WTC11 (cell line): ENCODE results near the gene ALOX15B. TPM values are rescaled to one million over a fixed set of nuclear protein-coding genes. Genes with fewer than 3 reads are reported as not detected.

ENCODE experiments used
- ATAC-seq: fragments of 200-7000 bp; cut with Tn5 transposase; 2 replicates; pipeline ENCODE4 v1.10.0; 2021; ENCODE audit warnings: mild to moderate bottlenecking, moderate library complexity
- CTCF ChIA-PET: fragments of 300-600 bp; sonication (Branson Sonifier 250); formaldehyde crosslinking; loops from one replicate; lab custom pipeline; 2021; ENCODE audit warnings: antibody characterized with exemption; lab: Charles Lee
- POLR2A ChIA-PET: fragments of 350-600 bp; sonication (Branson Sonifier 250); formaldehyde crosslinking; loops from one replicate; lab custom pipeline; 2021; ENCODE audit warnings: antibody characterized with exemption; lab: Charles Lee
- DNase-seq: peaks from one replicate; pipeline ENCODE4 v3.0.0; 2021; ENCODE audit warnings: low spot score
- H3K27ac Mint-ChIP-seq: 2 replicates; pipeline ENCODE4 v1.8.0; 2021; ENCODE audit warnings: mixed read lengths
- H3K27me3 Mint-ChIP-seq: 2 replicates; pipeline ENCODE4 v1.8.0; 2021; ENCODE audit warnings: low read depth, mild to moderate bottlenecking, moderate library complexity, mixed read lengths
- H3K36me3 Mint-ChIP-seq: 2 replicates; pipeline ENCODE4 v1.8.0; 2021; ENCODE audit warnings: mixed read lengths
- H3K4me1 Mint-ChIP-seq: 2 replicates; pipeline ENCODE4 v1.8.0; 2022; ENCODE audit warnings: mixed read lengths
- H3K4me3 Mint-ChIP-seq: 2 replicates; pipeline ENCODE4 v1.8.0; 2021; ENCODE audit warnings: mild to moderate bottlenecking, moderate library complexity, mixed read lengths
- H3K9me3 Mint-ChIP-seq: 2 replicates; pipeline ENCODE4 v1.8.0; 2021; ENCODE audit warnings: mixed read lengths
- CREB1 ChIP-seq: sonication (generic); formaldehyde crosslinking; IDR thresholded peaks from 2 replicates; pipeline ENCODE4 v1.8.0; 2023; ENCODE audit warnings: mild to moderate bottlenecking, missing genetic modification reagents
- ESRRA ChIP-seq: sonication (generic); formaldehyde crosslinking; IDR thresholded peaks from 2 replicates; pipeline ENCODE4 v1.8.1; 2022; ENCODE audit warnings: mild to moderate bottlenecking, missing genetic modification reagents, borderline replicate concordance
- ETV6 ChIP-seq: sonication (generic); formaldehyde crosslinking; IDR thresholded peaks from 2 replicates; pipeline ENCODE4 v1.8.1; 2022; ENCODE audit warnings: mild to moderate bottlenecking, missing genetic modification reagents
- GTF2I ChIP-seq: fragments of 250-450 bp; sonication (Bioruptor Pico); conservative IDR thresholded peaks from 2 replicates; pipeline ENCODE4 v1.4.0; 2021; ENCODE audit warnings: mild to moderate bottlenecking
- IRF2 ChIP-seq: sonication (generic); formaldehyde crosslinking; IDR thresholded peaks from 2 replicates; pipeline ENCODE4 v1.8.0; 2022; ENCODE audit warnings: low read depth, missing genetic modification reagents, borderline replicate concordance
- MXD4 ChIP-seq: fragments of 250-450 bp; sonication (Bioruptor Pico); IDR thresholded peaks from 2 replicates; pipeline ENCODE4 v1.8.0; 2021; ENCODE audit warnings: mild to moderate bottlenecking, moderate library complexity, borderline replicate concordance
- MYBL2 ChIP-seq: sonication (generic); formaldehyde crosslinking; IDR thresholded peaks from 2 replicates; pipeline ENCODE4 v1.8.1; 2023; ENCODE audit warnings: mild to moderate bottlenecking, moderate library complexity, missing genetic modification reagents
- NFYB ChIP-seq: sonication (generic); formaldehyde crosslinking; conservative IDR thresholded peaks from 2 replicates; pipeline ENCODE4 v1.8.0; 2022; ENCODE audit warnings: low read depth, missing genetic modification reagents
- OVOL2 ChIP-seq: fragments of 250-450 bp; sonication (Bioruptor Pico); IDR thresholded peaks from 2 replicates; pipeline ENCODE4 v1.9.0; 2021; ENCODE audit warnings: mild to moderate bottlenecking, borderline replicate concordance
- TCF7 ChIP-seq: sonication (generic); formaldehyde crosslinking; IDR thresholded peaks from 2 replicates; pipeline ENCODE4 v1.8.0; 2022; ENCODE audit warnings: mild to moderate bottlenecking, low read depth, missing genetic modification reagents, moderate library complexity
- TEAD1 ChIP-seq: sonication (generic); formaldehyde crosslinking; IDR thresholded peaks from 2 replicates; pipeline ENCODE4 v1.8.0; 2022; ENCODE audit warnings: mild to moderate bottlenecking, missing genetic modification reagents
- TEAD4 ChIP-seq: sonication (generic); formaldehyde crosslinking; IDR thresholded peaks from 2 replicates; pipeline ENCODE4 v1.8.0; 2022; ENCODE audit warnings: mild to moderate bottlenecking, missing genetic modification reagents
- ZNF121 ChIP-seq: sonication (generic); formaldehyde crosslinking; IDR thresholded peaks from 2 replicates; pipeline ENCODE4 v1.8.0; 2023; ENCODE audit warnings: missing genetic modification reagents
- ZNF317 ChIP-seq: sonication (generic); formaldehyde crosslinking; IDR thresholded peaks from 2 replicates; pipeline ENCODE4 v1.8.1; 2023; ENCODE audit warnings: low read depth, mild to moderate bottlenecking, moderate library complexity, missing genetic modification reagents, borderline replicate concordance
- total RNA-seq: library from RNA; stranded (reverse); gene quantifications from 3 replicates; pipeline ENCODE4 v1.2.3, GENCODE V29; 2021
- TF ChIP-seq, protein P1 (sequence below): sonication (generic); formaldehyde crosslinking; IDR thresholded peaks from 2 replicates; pipeline ENCODE4 v1.8.0; 2023; ENCODE audit warnings: mild to moderate bottlenecking, missing genetic modification reagents
- TF ChIP-seq, protein P2 (sequence below): fragments of 250-450 bp; sonication (Bioruptor Pico); IDR thresholded peaks from 2 replicates; pipeline ENCODE4 v1.9.0; 2021; ENCODE audit warnings: mild to moderate bottlenecking
- TF ChIP-seq, protein P3 (sequence below): sonication (generic); formaldehyde crosslinking; IDR thresholded peaks from 2 replicates; pipeline ENCODE4 v1.8.0; 2022; ENCODE audit warnings: mild to moderate bottlenecking, missing genetic modification reagents
- TF ChIP-seq, protein P4 (sequence below): sonication (generic); formaldehyde crosslinking; IDR thresholded peaks from 2 replicates; pipeline ENCODE4 v1.8.1; 2022; ENCODE audit warnings: low read depth, mild to moderate bottlenecking, moderate library complexity, missing genetic modification reagents, borderline replicate concordance

The ALOX15B gene
- total RNA-seq, 1 experiment from 2014 or later: 0.22 TPM

DNA sequence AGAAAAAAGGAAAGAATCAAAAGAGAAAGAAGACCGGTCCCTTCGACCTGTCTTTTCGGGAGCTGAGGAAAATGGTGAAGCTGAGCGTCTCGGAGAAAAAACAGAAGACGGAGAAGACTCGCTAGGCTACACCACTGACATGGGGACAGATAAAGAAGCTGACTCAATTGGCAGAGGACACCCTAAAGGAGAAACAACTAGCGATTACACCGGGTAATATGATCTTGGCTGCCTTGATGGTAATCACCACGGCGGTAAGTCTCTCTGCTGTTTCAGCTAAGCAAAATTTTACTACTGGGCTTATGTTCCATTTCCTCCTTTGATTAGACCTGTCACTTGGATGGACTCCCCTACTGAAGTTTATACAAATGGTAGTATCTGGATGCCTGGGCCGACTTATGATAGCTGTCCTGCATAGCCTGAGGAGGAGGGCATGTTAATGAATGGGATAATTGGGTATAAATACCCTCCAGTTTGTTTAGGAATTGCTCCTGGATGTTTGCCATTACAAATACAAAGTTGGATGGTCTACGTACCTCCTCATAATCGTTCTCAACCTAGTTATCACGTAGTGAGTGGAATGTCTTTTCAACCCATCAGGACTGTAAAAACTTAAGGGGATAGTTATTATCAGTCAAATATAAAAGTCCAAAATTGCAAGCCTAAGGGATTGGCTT lies 24.1 kb downstream of the ALOX15B start:
- no peaks in the 10 kb centered on the region for H3K36me3 Mint-ChIP-seq
- no peak overlapping the region for H3K27ac Mint-ChIP-seq
- peak overlapping the region; percentile 73 for H3K4me3 Mint-ChIP-seq
- TF ChIP-seq ETV6 (CRISPR knock-in tag) (no peak), MXD4 (CRISPR knock-in tag) (no peak), TEAD4 (CRISPR knock-in tag) (no peak), NFYB (CRISPR knock-in tag) (no peak), OVOL2 (CRISPR knock-in tag) (no peak), ZNF317 (no peak), TCF7 (CRISPR knock-in tag) (no peak), ESRRA (CRISPR knock-in tag) (no peak), TEAD1 (CRISPR knock-in tag) (no peak), GTF2I (CRISPR knock-in tag) (no peak), IRF2 (no peak), MYBL2 (no peak), CREB1 (no peak), ZNF121 (CRISPR knock-in tag) (no peak)
- TF ChIP-seq, protein P1, sequence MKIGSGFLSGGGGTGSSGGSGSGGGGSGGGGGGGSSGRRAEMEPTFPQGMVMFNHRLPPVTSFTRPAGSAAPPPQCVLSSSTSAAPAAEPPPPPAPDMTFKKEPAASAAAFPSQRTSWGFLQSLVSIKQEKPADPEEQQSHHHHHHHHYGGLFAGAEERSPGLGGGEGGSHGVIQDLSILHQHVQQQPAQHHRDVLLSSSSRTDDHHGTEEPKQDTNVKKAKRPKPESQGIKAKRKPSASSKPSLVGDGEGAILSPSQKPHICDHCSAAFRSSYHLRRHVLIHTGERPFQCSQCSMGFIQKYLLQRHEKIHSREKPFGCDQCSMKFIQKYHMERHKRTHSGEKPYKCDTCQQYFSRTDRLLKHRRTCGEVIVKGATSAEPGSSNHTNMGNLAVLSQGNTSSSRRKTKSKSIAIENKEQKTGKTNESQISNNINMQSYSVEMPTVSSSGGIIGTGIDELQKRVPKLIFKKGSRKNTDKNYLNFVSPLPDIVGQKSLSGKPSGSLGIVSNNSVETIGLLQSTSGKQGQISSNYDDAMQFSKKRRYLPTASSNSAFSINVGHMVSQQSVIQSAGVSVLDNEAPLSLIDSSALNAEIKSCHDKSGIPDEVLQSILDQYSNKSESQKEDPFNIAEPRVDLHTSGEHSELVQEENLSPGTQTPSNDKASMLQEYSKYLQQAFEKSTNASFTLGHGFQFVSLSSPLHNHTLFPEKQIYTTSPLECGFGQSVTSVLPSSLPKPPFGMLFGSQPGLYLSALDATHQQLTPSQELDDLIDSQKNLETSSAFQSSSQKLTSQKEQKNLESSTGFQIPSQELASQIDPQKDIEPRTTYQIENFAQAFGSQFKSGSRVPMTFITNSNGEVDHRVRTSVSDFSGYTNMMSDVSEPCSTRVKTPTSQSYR (CRISPR knock-in tag): no peak
- TF ChIP-seq, protein P2, sequence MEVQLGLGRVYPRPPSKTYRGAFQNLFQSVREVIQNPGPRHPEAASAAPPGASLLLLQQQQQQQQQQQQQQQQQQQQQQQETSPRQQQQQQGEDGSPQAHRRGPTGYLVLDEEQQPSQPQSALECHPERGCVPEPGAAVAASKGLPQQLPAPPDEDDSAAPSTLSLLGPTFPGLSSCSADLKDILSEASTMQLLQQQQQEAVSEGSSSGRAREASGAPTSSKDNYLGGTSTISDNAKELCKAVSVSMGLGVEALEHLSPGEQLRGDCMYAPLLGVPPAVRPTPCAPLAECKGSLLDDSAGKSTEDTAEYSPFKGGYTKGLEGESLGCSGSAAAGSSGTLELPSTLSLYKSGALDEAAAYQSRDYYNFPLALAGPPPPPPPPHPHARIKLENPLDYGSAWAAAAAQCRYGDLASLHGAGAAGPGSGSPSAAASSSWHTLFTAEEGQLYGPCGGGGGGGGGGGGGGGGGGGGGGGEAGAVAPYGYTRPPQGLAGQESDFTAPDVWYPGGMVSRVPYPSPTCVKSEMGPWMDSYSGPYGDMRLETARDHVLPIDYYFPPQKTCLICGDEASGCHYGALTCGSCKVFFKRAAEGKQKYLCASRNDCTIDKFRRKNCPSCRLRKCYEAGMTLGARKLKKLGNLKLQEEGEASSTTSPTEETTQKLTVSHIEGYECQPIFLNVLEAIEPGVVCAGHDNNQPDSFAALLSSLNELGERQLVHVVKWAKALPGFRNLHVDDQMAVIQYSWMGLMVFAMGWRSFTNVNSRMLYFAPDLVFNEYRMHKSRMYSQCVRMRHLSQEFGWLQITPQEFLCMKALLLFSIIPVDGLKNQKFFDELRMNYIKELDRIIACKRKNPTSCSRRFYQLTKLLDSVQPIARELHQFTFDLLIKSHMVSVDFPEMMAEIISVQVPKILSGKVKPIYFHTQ (CRISPR knock-in tag): no peak
- TF ChIP-seq, protein P3, sequence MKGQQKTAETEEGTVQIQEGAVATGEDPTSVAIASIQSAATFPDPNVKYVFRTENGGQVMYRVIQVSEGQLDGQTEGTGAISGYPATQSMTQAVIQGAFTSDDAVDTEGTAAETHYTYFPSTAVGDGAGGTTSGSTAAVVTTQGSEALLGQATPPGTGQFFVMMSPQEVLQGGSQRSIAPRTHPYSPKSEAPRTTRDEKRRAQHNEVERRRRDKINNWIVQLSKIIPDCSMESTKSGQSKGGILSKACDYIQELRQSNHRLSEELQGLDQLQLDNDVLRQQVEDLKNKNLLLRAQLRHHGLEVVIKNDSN (CRISPR knock-in tag): no peak
- TF ChIP-seq, protein P4, sequence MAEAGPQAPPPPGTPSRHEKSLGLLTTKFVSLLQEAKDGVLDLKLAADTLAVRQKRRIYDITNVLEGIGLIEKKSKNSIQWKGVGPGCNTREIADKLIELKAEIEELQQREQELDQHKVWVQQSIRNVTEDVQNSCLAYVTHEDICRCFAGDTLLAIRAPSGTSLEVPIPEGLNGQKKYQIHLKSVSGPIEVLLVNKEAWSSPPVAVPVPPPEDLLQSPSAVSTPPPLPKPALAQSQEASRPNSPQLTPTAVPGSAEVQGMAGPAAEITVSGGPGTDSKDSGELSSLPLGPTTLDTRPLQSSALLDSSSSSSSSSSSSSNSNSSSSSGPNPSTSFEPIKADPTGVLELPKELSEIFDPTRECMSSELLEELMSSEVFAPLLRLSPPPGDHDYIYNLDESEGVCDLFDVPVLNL: no peak
- H3K27me3 Mint-ChIP-seq: peaks cover 34% of the 10 kb centered on the region
- CTCF ChIA-PET: interaction anchor here (0.6 to 11.8 kb wide), 7 partner anchors 12 to 230 kb away, joined by 3 to 380 read pairs (median 56); partner anchors contain the start of genes ALOXE3, HES7 and KDM6B
- peaks cover 60% of the 10 kb centered on the region for H3K4me1 Mint-ChIP-seq
- DNase-seq (no peak), ATAC-seq (no peak; the same call in 1 of the 2 replicates)
- no peaks in the 10 kb centered on the region for H3K9me3 Mint-ChIP-seq
- POLR2A ChIA-PET: interaction anchor here (1.0 to 1.6 kb wide), 2 partner anchors 11 to 41 kb away, joined by 3 read pairs; no protein-coding TSS in a partner anchor
